NCI-H226 (cell line): ENCODE data around the gene ADAP1.

Source experiments
- DNase-seq: peaks from one replicate; pipeline ENCODE4 v3.0.0-alpha.2; 2015

Gene ADAP1

DNA sequence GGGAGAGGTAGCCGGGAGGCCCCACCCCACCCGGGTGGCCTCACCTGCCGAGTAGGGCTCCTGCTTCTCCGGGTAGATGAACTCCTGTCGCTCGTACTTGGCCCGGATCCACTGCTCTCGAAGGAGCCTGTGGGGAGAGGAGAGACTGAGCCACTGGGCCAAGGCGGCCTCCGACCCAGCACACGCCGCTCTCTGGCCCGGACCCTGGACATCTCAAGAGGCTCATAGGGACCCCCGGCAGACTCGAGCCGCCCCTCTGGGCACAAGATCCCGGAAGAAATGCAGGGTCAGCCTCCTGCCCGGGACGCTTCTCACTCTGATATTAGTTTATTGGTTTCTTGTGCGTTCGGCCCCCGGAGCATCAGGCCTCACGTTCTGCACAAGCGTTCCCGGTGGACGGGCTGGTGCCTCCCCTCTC, 34.5 kb downstream of the ADAP1 start:
- no peak for DNase-seq

DNA sequence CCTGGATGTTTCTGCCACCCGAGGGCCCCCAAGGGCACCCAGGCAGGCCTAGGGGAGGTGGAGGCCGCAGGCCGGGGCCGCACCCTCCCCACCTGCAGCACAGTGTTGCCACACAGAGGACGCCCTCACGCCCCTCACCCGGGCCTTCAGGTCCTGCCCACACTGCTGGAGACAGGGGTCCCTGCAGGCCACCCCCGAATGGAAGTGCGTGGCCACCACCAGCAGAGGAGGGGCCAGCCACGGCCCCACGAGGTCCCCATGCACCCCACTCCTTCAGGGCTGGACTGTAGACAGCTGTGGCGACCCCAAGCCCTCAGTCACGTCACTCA, 35.4 kb downstream of the ADAP1 start:
- DNase-seq: no peak

- DNase-seq: no peak
Observed at GRCh38 chr7:918441-919113, 35.9 kb downstream of the ADAP1 start.

DNA sequence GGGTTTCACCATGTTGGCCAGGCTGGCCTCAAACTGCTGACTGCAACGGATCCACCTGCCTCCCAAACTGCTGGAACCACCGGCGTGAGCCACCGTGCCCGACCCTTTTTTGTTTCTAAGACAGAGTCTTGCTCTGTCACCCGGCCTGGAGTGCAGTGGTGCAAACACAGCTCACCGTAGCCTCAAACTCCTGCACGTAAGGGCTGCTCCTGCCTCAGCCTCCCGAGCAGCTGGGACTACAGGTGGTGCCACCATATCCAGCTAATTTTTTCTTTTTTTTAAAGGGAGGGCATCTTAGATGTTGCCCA, 36.4 kb downstream of the ADAP1 start:
- DNase-seq: no peak

- no peak for DNase-seq
Observed at GRCh38 chr7:917255-918117, 37.0 kb downstream of the ADAP1 start.

DNA sequence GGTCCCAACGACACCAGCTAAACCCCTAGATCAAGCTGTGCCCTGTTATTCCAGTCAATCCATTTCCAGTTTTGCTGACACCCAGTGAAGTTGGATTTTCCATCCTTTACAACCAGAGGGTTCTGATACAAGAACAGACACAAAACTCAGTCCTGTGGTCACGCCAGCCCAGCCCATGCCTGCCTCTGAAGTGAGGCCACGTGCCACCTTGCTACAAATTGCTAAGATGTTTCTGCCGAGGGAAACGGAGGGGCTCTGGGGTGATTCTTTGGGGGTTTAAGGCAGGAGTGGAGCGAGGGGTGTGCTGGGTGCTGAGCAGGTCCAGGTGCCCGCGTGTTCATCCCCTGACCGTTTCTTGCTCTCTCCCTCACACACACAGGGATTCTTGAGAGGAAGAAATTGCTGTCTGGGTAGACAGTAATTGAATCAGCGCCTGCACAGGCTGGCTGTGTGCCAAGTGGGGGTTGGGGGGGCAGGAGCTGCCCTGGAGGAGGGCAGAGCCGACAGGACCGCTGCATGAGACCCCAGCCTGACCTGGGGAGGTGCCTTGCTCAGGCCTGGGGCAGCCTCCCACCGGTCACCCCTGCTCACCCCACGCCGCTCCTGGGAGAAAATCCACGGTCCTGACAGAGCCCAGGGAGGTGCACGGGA, 38.1 kb downstream of the ADAP1 start:
- peak; percentile 37 for DNase-seq

- DNase-seq: no peak
Observed at GRCh38 chr7:915291-916218, 38.9 kb downstream of the ADAP1 start.

- no peak for DNase-seq
Observed at GRCh38 chr7:914521-915194, 39.8 kb downstream of the ADAP1 start.

DNA sequence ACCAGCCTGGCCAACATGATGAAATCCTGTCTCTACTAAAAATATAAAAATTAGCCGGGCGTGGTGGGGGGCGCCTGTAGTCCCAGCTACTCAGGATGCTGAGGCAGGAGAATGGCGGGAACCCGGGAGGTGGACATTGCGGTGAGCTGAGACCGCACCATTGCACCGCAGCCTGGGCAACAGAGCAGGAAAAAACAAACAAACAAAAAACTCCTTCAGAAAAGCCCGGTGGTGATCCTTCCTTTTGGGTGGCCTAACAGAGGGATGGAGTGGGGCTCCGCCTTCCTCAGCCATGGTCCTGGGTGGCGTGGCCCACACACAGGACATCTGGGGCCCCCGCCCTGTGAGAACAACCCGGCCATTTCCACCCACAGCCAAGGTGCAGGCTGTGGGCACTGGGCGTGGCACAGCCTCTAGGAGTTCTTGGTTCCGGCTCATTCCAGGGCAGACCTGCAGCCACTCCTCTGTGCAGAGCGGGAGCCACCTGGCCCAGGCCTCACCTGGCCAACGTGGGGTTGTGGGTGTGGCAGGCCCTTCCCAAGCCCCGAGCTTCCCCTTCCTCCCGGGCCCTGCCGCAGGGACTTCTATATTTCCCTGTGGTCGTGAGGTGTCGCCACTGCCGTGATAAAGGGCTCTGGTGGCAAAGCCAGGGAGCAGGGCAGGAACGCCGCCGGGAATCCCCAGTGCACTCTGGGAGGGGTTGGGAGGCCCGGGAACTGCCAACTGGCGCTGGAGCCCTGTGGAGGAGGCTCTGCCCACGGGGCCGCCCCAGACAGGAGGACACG, 40.6 kb downstream of the ADAP1 start:
- DNase-seq: peak; percentile 42

GRCh38 chr7:911791-912480, 42.5 kb downstream of the ADAP1 start:
- DNase-seq: no peak

DNA sequence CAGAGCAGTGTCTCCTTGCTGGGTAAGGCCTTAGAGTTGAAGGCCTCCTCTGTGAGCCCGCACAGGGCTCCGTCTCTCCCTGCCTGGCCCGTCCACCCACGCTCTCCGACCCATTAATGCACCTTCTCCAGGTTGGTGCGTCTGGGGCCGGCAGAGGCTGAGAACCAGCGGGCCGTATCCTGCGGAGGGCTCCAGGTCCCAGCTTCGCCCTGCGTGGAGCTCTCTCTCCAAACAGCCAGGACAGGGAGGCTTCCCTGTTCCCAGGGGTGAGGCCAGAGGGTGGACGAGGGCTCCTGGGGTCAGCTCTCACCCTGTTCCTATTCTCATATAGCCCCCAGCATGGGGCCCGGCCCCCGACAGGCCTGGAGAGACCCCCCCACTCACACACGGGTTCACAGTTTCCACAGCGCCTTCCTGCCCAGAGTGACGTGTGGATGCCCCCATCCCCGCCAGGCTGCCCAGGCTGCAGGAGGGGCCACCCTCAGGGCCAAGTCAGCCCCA, 43.5 kb downstream of the ADAP1 start:
- DNase-seq: no peak

GRCh38 chr7:910441-910861, 44.0 kb downstream of the ADAP1 start:
- no peak for DNase-seq

- peak; percentile 87 for DNase-seq
Observed at GRCh38 chr7:909358-910329, 44.8 kb downstream of the ADAP1 start.

- DNase-seq: peak; percentile 61
Observed at GRCh38 chr7:908591-909357, 45.7 kb downstream of the ADAP1 start.

DNA sequence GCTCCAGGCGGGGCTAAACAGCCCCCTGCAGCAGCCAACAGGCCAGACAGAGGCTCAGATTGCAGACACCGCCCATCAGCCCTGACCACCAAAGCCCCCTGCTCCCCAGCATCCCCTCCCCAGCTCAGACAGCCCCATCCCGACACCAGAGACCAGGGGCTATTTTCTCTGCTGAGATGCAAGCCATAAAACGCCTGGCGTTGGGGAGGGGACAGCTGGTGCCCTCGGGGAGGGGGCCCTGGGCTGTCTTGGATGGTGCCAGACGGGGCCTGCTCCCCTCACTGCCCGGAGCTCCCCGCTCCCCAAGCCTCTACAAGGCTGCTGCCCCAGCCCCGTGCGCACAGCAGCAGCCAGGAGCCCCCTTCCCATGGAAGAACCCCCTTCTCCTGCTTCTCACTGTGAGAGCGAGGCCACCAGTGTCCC, 46.3 kb downstream of the ADAP1 start:
- no peak for DNase-seq

- DNase-seq: no peak
Observed at GRCh38 chr7:907158-907980, 47.1 kb downstream of the ADAP1 start.

DNA sequence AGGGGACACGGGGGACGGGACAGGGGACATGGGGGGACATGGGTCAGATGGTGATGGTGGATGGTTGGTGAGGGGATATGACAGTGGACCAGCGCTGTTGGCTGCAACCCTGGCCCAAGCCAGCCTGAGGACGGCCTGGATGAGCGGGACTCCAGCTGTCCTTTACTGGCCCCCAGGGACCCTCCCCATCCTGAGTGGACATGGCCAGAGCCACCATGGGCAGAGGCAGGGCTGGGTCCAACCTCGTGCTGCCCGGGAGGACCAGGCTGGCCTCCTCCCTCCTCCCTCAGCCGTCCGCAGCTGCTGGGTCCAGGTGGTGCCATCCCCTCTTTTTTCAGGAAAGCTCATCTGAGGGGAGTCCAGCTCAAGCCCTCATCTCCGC, 47.7 kb downstream of the ADAP1 start:
- DNase-seq: no peak

- no peak for DNase-seq
Observed at GRCh38 chr7:904847-905246, 49.6 kb downstream of the ADAP1 start.
